GM23338 (cell line): Measurements from ENCODE around the gene RND3.

Experiments used
- CREB1 ChIP-seq: fragments of 250-450 bp; sonication (Bioruptor Pico); IDR thresholded peaks from 2 replicates; pipeline ENCODE4 v1.5.0; 2020; ENCODE audit warnings: low read depth, mild to moderate bottlenecking, moderate library complexity
- TF ChIP-seq, protein P1 (sequence below), 2 experiments: fragments of 200-600 bp in 1 of 2; sonication (generic) in 1 of 2; conservative IDR thresholded peaks; 2 replicates each; pipeline versions ENCODE4 v1.5.1 to v1.6.1; 2016 to 2017; ENCODE audit warnings: antibody characterized with exemption in 2 of 2, low read depth in 2 of 2, mild to moderate bottlenecking in 2 of 2, moderate library complexity in 1 of 2

DNA sequence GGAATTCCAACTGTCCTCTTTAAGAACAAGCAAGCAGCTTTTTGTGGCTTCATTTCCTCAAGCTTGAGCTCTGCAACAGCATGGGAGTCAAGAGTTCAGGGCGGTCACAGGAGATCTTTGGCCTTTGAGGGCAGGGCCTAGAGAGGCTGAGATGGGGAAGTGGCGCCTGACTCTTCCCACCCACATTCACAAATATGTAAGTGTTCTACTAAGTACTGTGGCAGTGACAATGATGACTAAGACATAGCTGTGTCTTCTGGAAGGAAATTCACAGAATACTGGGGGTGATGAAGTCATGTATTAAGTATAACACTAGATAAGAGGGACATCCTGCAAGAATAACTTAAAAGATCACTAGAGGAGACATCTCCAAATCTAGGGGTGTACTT is 15.0 kb downstream of the RND3 start:
- TF ChIP-seq, protein P1, sequence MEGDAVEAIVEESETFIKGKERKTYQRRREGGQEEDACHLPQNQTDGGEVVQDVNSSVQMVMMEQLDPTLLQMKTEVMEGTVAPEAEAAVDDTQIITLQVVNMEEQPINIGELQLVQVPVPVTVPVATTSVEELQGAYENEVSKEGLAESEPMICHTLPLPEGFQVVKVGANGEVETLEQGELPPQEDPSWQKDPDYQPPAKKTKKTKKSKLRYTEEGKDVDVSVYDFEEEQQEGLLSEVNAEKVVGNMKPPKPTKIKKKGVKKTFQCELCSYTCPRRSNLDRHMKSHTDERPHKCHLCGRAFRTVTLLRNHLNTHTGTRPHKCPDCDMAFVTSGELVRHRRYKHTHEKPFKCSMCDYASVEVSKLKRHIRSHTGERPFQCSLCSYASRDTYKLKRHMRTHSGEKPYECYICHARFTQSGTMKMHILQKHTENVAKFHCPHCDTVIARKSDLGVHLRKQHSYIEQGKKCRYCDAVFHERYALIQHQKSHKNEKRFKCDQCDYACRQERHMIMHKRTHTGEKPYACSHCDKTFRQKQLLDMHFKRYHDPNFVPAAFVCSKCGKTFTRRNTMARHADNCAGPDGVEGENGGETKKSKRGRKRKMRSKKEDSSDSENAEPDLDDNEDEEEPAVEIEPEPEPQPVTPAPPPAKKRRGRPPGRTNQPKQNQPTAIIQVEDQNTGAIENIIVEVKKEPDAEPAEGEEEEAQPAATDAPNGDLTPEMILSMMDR (conservative IDR thresholded peaks at IDR 0.05; ENCODE audit: low read depth in 2 of 2) = no peak
- no peak for TF ChIP-seq CREB1
